ENCODE measurements around the gene USH2A. TPM values are rescaled to one million over a fixed set of nuclear protein-coding genes. Genes with fewer than 3 reads are reported as not detected.

The USH2A gene
- total RNA-seq, 4 donors from 2014 or later: 0.03 to 0.25 TPM; not detected in 2

- no peak for DNase-seq (ENCODE audit: low spot score in 2 of 2)
- no peak overlapping the region for H3K4me3 ChIP-seq (ENCODE audit: low read depth, poor library complexity, severe bottlenecking)
- intact Hi-C loops (cut with DNase I; ENCODE audit: low total_unique reads): no loop called here
- no peak for TF ChIP-seq POLR2A (IDR thresholded peaks at IDR 0.05)
- TF ChIP-seq CTCF (IDR thresholded peaks at IDR 0.05): no peak
- WGBS, 2 donors: 68 to 76% methylated on average over 1 of the region's 1 CpG
Measured at GRCh38 chr1:215661033-215661432, 762.2 kb downstream of the USH2A start.

GRCh38 chr1:215660259-215660658 lies 763.0 kb downstream of the USH2A start:
- TF ChIP-seq CTCF (IDR thresholded peaks at IDR 0.05) (no peak), POLR2A (IDR thresholded peaks at IDR 0.05) (no peak)
- no peak overlapping the region for H3K4me3 ChIP-seq (ENCODE audit: low read depth, poor library complexity, severe bottlenecking)
- DNase-seq (ENCODE audit: low spot score in 2 of 2): no peak
- intact Hi-C loops (cut with DNase I; ENCODE audit: low total_unique reads): no loop called here

GRCh38 chr1:215657047-215657446 lies 766.2 kb downstream of the USH2A start:
- WGBS, 2 donors: 48 to 55% methylated on average over 4 of the region's 4 CpGs
- intact Hi-C loops (cut with DNase I; ENCODE audit: low total_unique reads): no loop called here
- DNase-seq (ENCODE audit: low spot score in 2 of 2): no peak
- TF ChIP-seq CTCF (IDR thresholded peaks at IDR 0.05): no peak
- TF ChIP-seq POLR2A (IDR thresholded peaks at IDR 0.05): no peak
- no peak overlapping the region for H3K4me3 ChIP-seq (ENCODE audit: low read depth, poor library complexity, severe bottlenecking)

- no peak overlapping the region for H3K4me3 ChIP-seq (ENCODE audit: low read depth, poor library complexity, severe bottlenecking)
- TF ChIP-seq CTCF (IDR thresholded peaks at IDR 0.05) (no peak), POLR2A (IDR thresholded peaks at IDR 0.05) (no peak)
- intact Hi-C loops (cut with DNase I; ENCODE audit: low total_unique reads): no loop called here
- no peak for DNase-seq (ENCODE audit: low spot score in 2 of 2)
- WGBS, 2 donors: 69 to 78% methylated on average over 1 of the region's 1 CpG
Measured at GRCh38 chr1:215652371-215652770, 770.9 kb downstream of the USH2A start.

- intact Hi-C loops (cut with DNase I; ENCODE audit: low total_unique reads): no loop called here
- no peak overlapping the region for H3K4me3 ChIP-seq (ENCODE audit: low read depth, poor library complexity, severe bottlenecking)
- WGBS, 2 donors: 46 to 48% methylated on average over 3 of the region's 3 CpGs
- no peak for TF ChIP-seq POLR2A (IDR thresholded peaks at IDR 0.05)
- no peak for DNase-seq (ENCODE audit: low spot score in 2 of 2)
Measured at GRCh38 chr1:215651867-215652266, 771.4 kb downstream of the USH2A start.

- intact Hi-C loops (cut with DNase I; ENCODE audit: low total_unique reads): no loop called here
- H3K4me3 ChIP-seq (ENCODE audit: low read depth, poor library complexity, severe bottlenecking): no peak overlapping the region
- WGBS, 2 donors: 56 to 59% methylated on average over 9 of the region's 9 CpGs
- no peak for DNase-seq (ENCODE audit: low spot score in 2 of 2)
- TF ChIP-seq CTCF (IDR thresholded peaks at IDR 0.05) (no peak), POLR2A (IDR thresholded peaks at IDR 0.05) (no peak)
Measured at GRCh38 chr1:215650446-215651149, 772.6 kb downstream of the USH2A start.

All from lower leg skin (tissue), 4 donors.